B cell (primary cell): ENCODE results near the gene USE1. TPM values are rescaled to one million over a fixed set of nuclear protein-coding genes. Genes with fewer than 3 reads are reported as not detected.

Experiments
- ATAC-seq: fragments of 200-7000 bp; cut with Tn5 transposase; one replicate; pipeline ENCODE4 v1.10.0; 2021; ENCODE audit warnings: low read depth, mild to moderate bottlenecking, moderate number of reproducible peaks, moderate library complexity
- CTCF ChIA-PET: fragments of 350-600 bp; sonication (Branson Sonifier 250); formaldehyde crosslinking; loops from one replicate; lab custom pipeline; 2021; ENCODE audit warnings: antibody characterized with exemption, inconsistent platforms; lab: Charles Lee
- POLR2A ChIA-PET: fragments of 350-600 bp; sonication (Branson Sonifier 250); formaldehyde crosslinking; loops from one replicate; lab custom pipeline; 2021; ENCODE audit warnings: antibody characterized with exemption; lab: Charles Lee
- DNase-seq: peaks from one replicate; pipeline ENCODE4 v3.0.0; 2013
- H2AFZ ChIP-seq: 2 replicates; pipeline ENCODE4 v1.6.1; 2012; ENCODE audit warnings: mild to moderate bottlenecking, low read depth, low read length; ENCODE audit not compliant: insufficient read depth, poor library complexity, severe bottlenecking
- H3K27ac ChIP-seq, 2 donors: 1 replicate in 1 of 2; 2 replicates in 1 of 2; pipeline ENCODE4 v1.5.1; 2012 to 2013; ENCODE audit warnings: low read length in 2 of 2, mild to moderate bottlenecking in 2 of 2, moderate library complexity in 1 of 2
- H3K27me3 ChIP-seq, 4 experiments: fragments of 200-600 bp in 1 of 4; sonication (generic) in 1 of 4; replicated peaks in 1 of 4; 1 replicate in 2 of 4; 2 replicates in 2 of 4; pipeline versions ENCODE4 v1.6.1 to v1.7.0; 2013 to 2016; ENCODE audit warnings: low read length in 3 of 4, mild to moderate bottlenecking in 2 of 4, mixed read lengths in 1 of 4, moderate library complexity in 1 of 4; ENCODE audit not compliant: insufficient read depth in 4 of 4, control insufficient read depth in 3 of 4; ENCODE audit errors: control extremely low read depth in 1 of 4
- H3K36me3 ChIP-seq, 2 experiments: replicated peaks in 1 of 2; 1 replicate in 1 of 2; 2 replicates in 1 of 2; pipeline versions ENCODE4 v1.6.1 to v1.7.1; 2013; ENCODE audit warnings: low read length in 1 of 2; ENCODE audit not compliant: insufficient read depth in 2 of 2, control insufficient read depth in 1 of 2; ENCODE audit errors: control extremely low read depth in 1 of 2, extremely low read depth in 1 of 2
- H3K4me1 ChIP-seq, 2 donors: fragments of 200-600 bp in 1 of 2; sonication (generic) in 1 of 2; 1 replicate in 1 of 2; 2 replicates in 1 of 2; pipeline versions ENCODE4 v1.5.1 to v1.6.1; 2013 to 2017; ENCODE audit warnings: low read length in 2 of 2; ENCODE audit not compliant: control insufficient read depth in 2 of 2, insufficient read depth in 2 of 2
- H3K4me2 ChIP-seq: replicated peaks from 2 replicates; pipeline ENCODE3; 2012; ENCODE audit warnings: mild to moderate bottlenecking, low read depth, low read length; ENCODE audit not compliant: poor library complexity, severe bottlenecking
- H3K4me3 ChIP-seq, 5 experiments: fragments of 200-600 bp in 1 of 5; sonication (generic) in 1 of 5; 1 replicate in 3 of 5; 2 replicates in 2 of 5; pipeline versions ENCODE4 v1.5.1 to v1.7.0; 2011 to 2016; ENCODE audit warnings: low read length in 4 of 5, mild to moderate bottlenecking in 4 of 5, low read depth in 2 of 5, control low read depth in 1 of 5, moderate library complexity in 1 of 5; ENCODE audit not compliant: insufficient read depth in 1 of 5; ENCODE audit errors: control extremely low read depth in 1 of 5, extremely low read depth in 1 of 5
- H3K79me2 ChIP-seq: fragments of 200-600 bp; sonication (generic); one replicate; pipeline ENCODE4 v1.6.0; 2016; ENCODE audit warnings: low read length; ENCODE audit not compliant: control insufficient read depth, insufficient read depth
- H3K9ac ChIP-seq: fragments of 200-600 bp; sonication (generic); 2 replicates; pipeline ENCODE4 v1.6.1; 2017; ENCODE audit warnings: mild to moderate bottlenecking, low read length, moderate library complexity
- H3K9me3 ChIP-seq, 3 donors: one replicate each; pipeline versions ENCODE4 v1.6.1 to v1.7.1; 2013; ENCODE audit warnings: low read length in 2 of 3; ENCODE audit not compliant: control insufficient read depth in 2 of 3, insufficient read depth in 1 of 3; ENCODE audit errors: control extremely low read depth in 1 of 3
- H4K20me1 ChIP-seq: 2 replicates; pipeline ENCODE4 v1.6.0; 2012; ENCODE audit warnings: mild to moderate bottlenecking, low read length; ENCODE audit not compliant: insufficient read depth, control insufficient read depth, poor library complexity, severe bottlenecking
- H3K27ac Mint-ChIP-seq: one replicate; pipeline ENCODE4 v1.8.0; 2021; ENCODE audit warnings: mixed read lengths
- H3K27me3 Mint-ChIP-seq: one replicate; pipeline ENCODE4 v1.8.0; 2021; ENCODE audit warnings: mixed read lengths
- H3K4me1 Mint-ChIP-seq: one replicate; pipeline ENCODE4 v1.8.0; 2021; ENCODE audit warnings: mixed read lengths
- H3K4me3 Mint-ChIP-seq: one replicate; pipeline ENCODE4 v1.8.0; 2021; ENCODE audit warnings: mixed read lengths
- H3K9me3 Mint-ChIP-seq: one replicate; pipeline ENCODE4 v1.8.0; 2022; ENCODE audit warnings: mixed read lengths; ENCODE audit not compliant: insufficient read depth
- EZH2 ChIP-seq: IDR thresholded peaks from 2 replicates; pipeline ENCODE4 v1.6.1; 2012; ENCODE audit warnings: borderline replicate concordance, low read depth, mild to moderate bottlenecking, moderate library complexity, low read length; ENCODE audit not compliant: insufficient read depth, poor library complexity, severe bottlenecking
- WGBS: methylation state at CpG from one replicate; pipeline ENCODE4 v1.1.5; 2013; ENCODE audit warnings: missing lambda C conversion rate; ENCODE audit not compliant: insufficient coverage; 5-methylcytosine and 5-hydroxymethylcytosine counted together
- intact Hi-C: fragments of 100-400 bp; cut with micrococcal nuclease; formaldehyde crosslinking; loops from one replicate; pipeline ENCODE4 v1.10.0; 2022
- polyA plus RNA-seq: library from polyadenylated mRNA; depleted of rRNA; stranded (reverse); fragments of >200 nt; gene quantifications from 2 replicates; pipeline ENCODE4 v1.2.3, GENCODE V29; 2012
- total RNA-seq, 2 donors: library from RNA; stranded (reverse); fragments of 120-200 nt in 1 of 2; gene quantifications; 1 replicate in 1 of 2; 2 replicates in 1 of 2; pipeline versions ENCODE4 v1.2.3 to v1.2.4, GENCODE V29; 2013 to 2022
- TF ChIP-seq, protein P1 (sequence below): fragments of 200-600 bp; IDR thresholded peaks from one replicate; pipeline ENCODE4 v1.8.0; 2022; ENCODE audit warnings: antibody characterized with exemption, mild to moderate bottlenecking

Gene USE1
- total and polyA plus RNA-seq, 2 donors (not counting 1 experiment from before 2014, with no cell fraction given) = 48.3 to 49.5 TPM

DNA sequence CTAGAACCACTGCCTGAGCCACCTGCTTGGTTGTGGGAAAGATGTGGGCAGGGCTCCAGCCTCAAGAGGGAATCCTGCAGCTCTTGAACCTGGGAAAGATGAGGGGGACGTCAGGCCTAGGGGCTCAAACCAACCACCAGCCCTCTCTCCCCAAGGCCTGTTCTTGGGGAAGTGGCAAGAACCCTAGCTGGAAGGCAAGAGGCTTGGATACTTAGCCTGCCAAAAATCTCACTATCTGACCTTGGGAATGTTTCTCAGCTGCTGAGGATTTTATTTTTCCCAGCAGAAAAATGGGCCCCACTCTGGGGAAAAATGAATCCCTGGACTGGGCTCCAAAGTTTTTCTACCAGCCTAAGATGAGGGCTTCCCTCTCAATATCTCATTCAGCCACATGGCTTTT lies 44.8 kb downstream of the USE1 start:
- Mint-ChIP-seq H3K27me3 (no peaks in the 10 kb centered on the region), H3K4me3 (no peak overlapping the region), H3K4me1 (peaks cover 10% of the 10 kb centered on the region), H3K9me3 (no peaks in the 10 kb centered on the region), H3K27ac (no peak overlapping the region)
- Histone ChIP-seq H3K9me3 (peaks cover 0 to 20% (median 6%) of the 10 kb centered on the region in 3 donors), H3K4me1 (peaks cover 0 to 10% of the 10 kb centered on the region in 2 donors), H3K79me2 (no peaks in the 10 kb centered on the region), H3K4me2 (no peak overlapping the region), H3K9ac (no peak overlapping the region), H3K36me3 (no peaks in the 10 kb centered on the region), H2AFZ (no peak overlapping the region), H3K27me3 (no peaks in the 10 kb centered on the region), H4K20me1 (no peaks in the 10 kb centered on the region), H3K27ac (no peak overlapping the region), H3K4me3 (no peak overlapping the region)
- DNase-seq (no peak), ATAC-seq (no peak)
- TF ChIP-seq, protein P1, sequence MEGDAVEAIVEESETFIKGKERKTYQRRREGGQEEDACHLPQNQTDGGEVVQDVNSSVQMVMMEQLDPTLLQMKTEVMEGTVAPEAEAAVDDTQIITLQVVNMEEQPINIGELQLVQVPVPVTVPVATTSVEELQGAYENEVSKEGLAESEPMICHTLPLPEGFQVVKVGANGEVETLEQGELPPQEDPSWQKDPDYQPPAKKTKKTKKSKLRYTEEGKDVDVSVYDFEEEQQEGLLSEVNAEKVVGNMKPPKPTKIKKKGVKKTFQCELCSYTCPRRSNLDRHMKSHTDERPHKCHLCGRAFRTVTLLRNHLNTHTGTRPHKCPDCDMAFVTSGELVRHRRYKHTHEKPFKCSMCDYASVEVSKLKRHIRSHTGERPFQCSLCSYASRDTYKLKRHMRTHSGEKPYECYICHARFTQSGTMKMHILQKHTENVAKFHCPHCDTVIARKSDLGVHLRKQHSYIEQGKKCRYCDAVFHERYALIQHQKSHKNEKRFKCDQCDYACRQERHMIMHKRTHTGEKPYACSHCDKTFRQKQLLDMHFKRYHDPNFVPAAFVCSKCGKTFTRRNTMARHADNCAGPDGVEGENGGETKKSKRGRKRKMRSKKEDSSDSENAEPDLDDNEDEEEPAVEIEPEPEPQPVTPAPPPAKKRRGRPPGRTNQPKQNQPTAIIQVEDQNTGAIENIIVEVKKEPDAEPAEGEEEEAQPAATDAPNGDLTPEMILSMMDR = no peak
- TF ChIP-seq EZH2 = no peak
- CTCF ChIA-PET = interaction anchor here (0.7 to 4.8 kb wide), 16 partner anchors 8 to 184 kb away, joined by 3 to 46 read pairs (median 6); partner anchors contain the start of genes ANKLE1, BABAM1, MRPL34 and MYO9B
- intact Hi-C loops = loop anchor here (1.0 kb wide), 1 partner anchor 14 kb away; no protein-coding TSS in a partner anchor
- POLR2A ChIA-PET = interaction anchor here (1.3 kb wide), 1 partner anchor 45 kb away, joined by 5 read pairs; the partner anchor contains the start of gene USE1
- WGBS = no CpG with 5 or more reads among the region's 1 CpG

DNA sequence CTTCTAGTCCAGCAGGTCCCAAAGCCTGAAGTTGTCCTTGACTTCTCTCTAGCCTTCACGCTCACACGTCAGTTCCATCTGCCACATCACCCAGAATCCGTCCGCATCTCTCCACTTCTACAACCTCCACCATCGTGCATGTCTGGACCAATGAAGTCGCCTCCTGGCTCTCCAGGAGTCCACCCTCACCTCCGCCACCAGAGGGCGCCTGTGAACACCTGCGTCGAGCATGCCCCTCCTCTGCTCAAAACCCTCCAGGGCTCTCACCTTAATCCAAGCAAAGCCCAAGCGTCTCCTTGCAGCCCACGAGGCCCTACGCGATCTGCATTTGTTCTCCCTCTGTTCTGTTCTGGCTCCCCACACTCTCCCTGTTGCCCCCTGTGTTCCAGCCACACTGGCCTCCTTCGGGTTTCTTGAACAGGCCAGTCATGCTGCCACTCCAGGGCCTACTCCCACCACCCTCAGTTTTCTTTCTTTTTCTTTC lies 45.7 kb downstream of the USE1 start:
- ATAC-seq = peak; percentile 99
- Mint-ChIP-seq H3K27ac (no peak overlapping the region), H3K4me1 (peaks cover 10% of the 10 kb centered on the region), H3K4me3 (no peak overlapping the region), H3K9me3 (no peaks in the 10 kb centered on the region), H3K27me3 (no peaks in the 10 kb centered on the region)
- ChIA-PET POLR2A (interaction anchor here (0.6 to 1.3 kb wide), 3 partner anchors 46 to 548 kb away, joined by 5 to 6 read pairs (median 5); partner anchors contain the start of gene USE1), CTCF (interaction anchor here (0.7 to 4.8 kb wide), 15 partner anchors 10 to 844 kb away, joined by 3 to 46 read pairs (median 6); partner anchors contain the start of genes ABHD8, ANKLE1, MRPL34 and MYO9B)
- Histone ChIP-seq H3K36me3 (no peaks in the 10 kb centered on the region), H3K9ac (no peak overlapping the region), H2AFZ (no peak overlapping the region), H3K4me3 (no peak overlapping the region), H3K79me2 (no peaks in the 10 kb centered on the region), H3K4me1 (peaks cover 0 to 10% of the 10 kb centered on the region in 2 donors), H3K9me3 (peaks cover 0 to 20% (median 6%) of the 10 kb centered on the region in 3 donors), H3K27ac (no peak overlapping the region), H3K27me3 (no peaks in the 10 kb centered on the region), H4K20me1 (no peaks in the 10 kb centered on the region), H3K4me2 (no peak overlapping the region)
- intact Hi-C loops = loop anchor here (1.0 kb wide), 4 partner anchors 15 to 194 kb away; no protein-coding TSS in a partner anchor
- 29% methylated on average over 14 of the region's 15 CpGs for WGBS
- TF ChIP-seq, protein P1 = peak; percentile 91
- TF ChIP-seq EZH2 = no peak
- DNase-seq = peak; percentile 89
